Amygdala (tissue), 56 donors: ENCODE data around the gene ZNF593.
A peak's percentile ranks its signal among the peaks of the same experiment; 100 is the strongest.

Experiments
- DNase-seq, 56 donors: peaks; one replicate each; lab custom pipeline; 2025; lab: John Stamatoyannopoulos, UW

ZNF593 gene

DNA sequence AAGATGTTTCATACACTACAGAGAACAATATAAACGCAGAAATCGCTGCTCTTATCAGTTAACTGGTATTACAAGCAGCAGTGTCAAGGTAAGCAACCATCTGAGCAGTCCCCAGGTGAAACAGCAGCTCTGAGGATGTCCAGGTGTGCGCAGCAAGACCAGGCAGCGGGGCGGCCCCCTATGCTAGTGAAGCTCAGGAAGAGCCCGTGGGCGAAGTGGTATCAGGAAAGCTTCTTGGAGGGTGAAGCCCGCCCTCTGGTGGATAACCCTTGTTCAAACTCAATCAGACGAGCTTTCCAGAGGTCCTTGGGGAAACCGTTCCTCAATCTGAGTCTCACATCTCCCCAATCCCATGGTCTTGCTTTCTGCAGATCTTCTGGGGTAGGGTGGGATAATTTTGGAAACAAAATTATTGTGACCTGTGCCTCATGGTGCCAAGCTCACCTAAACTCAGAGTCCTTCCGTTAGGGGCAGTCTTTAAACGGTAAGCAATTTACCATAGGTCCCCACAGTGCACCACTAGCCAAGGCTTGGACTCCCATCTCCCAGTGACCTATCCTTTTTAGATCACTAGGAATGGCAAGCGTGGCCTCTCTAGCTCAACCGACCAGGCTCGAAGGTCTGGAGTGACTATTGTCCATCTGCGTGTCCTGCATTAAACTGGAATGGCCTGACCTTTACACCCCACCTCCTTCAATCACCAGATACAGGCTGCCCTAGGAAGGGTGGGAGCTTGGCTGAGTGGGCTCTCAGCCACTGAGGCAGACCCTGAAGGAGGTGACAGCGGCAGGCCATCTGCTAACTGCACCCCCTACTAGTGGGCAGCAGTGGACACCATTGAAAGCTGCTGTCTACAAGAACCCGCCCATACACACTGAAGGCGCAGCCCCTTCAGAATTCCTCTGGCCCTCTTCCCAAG is 24.4 kb upstream of the ZNF593 start:
- DNase-seq = peak in 43 of 56 donors; percentile 21 to 90 (median 58)

DNA sequence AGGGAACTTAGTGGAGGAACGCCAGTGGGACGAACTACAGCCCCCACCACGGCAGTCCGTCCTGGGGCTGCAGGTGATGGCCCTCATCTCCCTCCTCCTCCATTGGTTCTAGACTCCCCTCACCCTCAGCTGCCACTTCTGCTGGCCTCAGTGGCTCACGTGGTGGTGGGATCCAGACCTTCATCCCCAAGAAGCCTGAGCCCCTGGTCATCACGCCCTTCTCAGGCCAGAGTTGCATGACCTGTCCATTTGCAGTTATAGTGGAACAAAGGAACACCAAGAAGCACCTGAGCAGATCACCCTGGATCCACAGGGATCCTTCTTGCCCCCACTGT is 23.8 kb upstream of the ZNF593 start:
- DNase-seq = no peak

DNA sequence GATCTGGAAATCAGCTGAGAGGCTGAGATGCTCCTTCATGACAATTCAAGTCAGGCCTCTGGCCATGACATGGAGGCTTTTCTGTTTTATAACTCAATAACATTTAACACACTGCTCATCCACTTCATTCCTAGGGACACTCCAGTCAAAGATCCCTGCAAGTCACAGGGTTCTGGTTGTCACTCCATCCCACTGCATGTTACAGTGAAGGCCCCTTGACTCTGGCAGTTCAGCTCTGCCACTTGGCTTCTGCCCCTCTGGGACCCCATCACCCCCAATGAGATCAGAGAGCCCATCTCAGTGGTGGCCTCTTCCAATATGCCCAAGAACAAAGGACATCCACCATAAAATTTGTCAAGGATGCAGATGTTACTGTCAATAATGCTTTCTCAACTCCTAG is 20.8 kb upstream of the ZNF593 start:
- no peak for DNase-seq

DNA sequence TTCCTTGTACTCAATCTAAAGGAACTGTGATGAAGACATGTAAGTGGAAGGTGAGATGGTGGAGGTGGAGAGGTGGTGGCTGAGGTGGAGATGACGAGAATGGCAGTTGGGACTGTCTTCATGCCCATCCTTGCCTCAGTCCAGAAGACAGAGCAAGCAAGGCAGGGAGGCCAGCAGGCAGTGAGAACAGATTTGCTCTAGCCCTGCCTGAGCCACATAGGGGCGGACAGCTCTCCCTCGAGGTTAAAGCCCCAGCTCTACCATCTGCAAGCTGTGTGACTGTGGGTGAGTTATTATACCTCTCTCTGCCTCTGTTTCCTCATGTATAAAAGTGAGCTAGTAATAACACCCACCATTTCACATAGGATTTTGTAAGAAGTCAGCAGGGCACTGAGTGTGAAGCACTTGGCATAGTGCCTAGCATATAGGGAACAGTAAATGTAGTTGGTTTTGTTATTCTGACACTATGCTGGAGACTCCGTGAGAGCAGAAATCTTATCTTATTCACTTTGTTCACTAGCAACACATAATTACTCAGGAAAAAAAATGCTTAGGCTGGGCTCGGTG is 15.7 kb upstream of the ZNF593 start:
- DNase-seq = no peak

DNA sequence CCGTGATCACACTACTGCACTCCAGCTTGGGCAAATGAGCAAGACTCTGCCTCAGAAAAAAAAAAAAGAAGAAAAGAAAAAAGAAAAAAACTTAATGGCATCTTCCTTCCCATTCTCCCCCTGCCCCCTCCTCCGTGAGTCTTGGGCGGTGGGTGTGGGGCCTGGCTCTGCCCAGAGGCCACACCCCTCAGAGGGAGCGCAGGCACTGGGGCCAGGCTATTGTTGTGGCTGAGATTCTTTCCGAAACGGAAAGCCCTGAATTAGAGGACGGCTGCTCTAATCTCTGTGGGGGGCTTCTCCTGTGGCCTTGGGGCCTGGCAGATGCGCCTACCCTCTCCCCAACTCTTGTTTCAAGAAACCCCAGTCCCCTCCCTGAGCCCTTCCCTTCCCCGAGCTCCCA is 15.0 kb upstream of the ZNF593 start:
- no peak for DNase-seq

DNA sequence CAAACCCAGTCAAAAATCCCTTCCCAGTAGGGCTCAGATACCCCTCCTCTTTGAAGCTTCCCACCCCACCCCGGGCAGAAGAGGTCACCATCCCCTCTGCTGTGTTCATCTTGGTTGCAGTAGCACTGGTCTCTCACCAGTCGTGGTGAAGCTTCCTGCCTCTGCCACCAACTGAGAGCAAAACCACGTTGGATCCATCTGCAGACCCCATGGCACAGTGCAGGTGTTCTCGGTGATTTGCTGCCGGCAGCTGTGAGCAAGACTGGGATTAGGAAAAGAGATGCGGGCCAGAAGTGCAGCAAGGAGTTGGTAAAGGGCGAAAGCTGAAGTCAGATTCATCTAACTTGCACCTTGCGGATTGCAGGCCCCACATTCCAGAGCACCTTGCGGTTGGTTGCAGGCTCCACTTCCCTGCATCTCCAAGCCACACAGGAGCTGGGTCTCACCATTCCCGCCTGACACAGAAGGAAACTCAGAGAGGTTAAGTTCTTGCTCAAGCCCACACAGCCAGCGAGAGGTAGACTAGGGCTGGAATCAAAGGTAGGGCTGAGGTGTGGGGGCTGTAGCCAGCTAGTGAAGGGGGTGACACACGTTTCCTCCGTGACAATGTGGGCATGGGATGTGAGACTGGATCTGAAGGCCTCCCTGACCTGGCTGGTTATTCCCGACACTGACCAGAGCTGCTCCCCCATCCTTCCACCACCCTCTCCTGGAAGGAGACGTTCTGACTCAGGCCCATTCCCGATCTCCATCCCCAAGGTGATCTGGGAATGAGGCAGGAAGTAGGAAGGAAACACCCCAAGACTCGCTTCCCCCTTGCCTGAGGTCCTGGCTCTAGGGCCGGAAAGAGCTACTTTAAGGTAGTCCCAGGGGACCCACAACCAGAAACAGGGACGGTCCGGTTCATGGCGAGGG is 14.1 kb upstream of the ZNF593 start:
- no peak for DNase-seq

DNA sequence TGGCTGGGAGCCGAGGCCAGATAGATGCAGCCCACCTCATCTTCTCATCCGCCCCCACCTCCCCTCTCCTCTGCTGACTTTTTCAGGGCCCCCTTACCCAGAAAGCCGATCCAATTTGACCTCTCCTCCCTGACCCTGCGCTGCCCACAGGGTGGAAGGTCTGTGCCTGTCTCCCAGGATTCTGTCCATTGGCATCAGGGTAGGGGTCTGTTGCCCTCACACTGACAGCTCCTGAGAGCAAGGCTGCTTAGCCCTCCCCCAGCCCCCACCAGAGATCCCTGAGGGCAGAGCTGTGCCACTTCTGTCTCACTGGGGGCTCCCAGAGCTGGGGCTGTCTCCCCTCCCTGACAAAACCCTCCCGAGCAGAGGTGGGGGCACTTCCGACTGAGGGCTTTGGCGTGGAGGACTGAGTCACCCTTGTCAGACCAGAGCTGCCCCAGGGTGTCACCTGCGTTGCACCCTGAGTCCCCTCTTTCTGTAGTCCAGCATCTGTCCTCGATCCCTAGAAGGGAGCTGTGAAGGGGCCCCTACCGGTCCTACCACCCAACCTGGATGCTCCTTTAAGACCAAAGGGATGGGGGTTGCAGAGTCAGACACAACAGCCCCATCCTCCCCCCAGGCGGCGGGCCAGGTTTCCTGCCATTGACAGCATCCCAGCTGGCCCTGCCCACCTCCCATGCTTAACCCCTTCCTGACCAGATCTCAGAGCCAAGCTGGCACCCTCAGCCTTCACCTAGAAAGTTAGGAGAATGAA is 13.2 kb upstream of the ZNF593 start:
- peak in 12 of 56 donors; percentile 7 to 41 (median 27) for DNase-seq

DNA sequence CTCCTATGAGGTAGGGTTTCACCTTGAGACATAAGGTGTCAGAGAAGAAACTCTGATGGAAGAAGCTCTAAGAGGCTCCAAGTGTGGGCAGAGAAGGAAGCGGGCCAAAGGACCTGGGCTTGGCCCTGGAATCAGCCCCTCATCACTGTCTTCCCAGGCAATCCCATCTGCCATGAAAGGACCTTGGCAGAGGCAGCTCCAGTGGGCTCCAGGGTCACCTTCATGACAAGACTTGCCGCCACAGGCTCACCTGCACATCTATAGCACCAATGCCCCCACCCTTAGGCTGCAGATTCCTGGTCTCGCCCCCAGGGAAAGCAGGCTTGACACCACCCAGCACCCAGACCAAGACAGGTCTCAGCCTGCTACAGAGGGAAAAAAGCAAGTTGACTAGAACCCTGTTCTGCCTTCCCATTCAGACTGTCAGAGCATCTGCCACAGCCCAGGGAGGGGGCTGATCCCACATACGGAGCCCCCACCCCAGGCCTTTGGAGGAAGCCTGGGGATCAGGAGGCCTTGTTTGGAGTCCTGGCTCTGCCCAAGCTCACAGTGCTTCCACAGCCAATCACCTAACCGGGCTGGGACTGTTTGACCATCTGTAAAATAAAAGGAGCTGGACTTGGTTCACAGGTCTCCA is 11.3 kb upstream of the ZNF593 start:
- DNase-seq = no peak

DNA sequence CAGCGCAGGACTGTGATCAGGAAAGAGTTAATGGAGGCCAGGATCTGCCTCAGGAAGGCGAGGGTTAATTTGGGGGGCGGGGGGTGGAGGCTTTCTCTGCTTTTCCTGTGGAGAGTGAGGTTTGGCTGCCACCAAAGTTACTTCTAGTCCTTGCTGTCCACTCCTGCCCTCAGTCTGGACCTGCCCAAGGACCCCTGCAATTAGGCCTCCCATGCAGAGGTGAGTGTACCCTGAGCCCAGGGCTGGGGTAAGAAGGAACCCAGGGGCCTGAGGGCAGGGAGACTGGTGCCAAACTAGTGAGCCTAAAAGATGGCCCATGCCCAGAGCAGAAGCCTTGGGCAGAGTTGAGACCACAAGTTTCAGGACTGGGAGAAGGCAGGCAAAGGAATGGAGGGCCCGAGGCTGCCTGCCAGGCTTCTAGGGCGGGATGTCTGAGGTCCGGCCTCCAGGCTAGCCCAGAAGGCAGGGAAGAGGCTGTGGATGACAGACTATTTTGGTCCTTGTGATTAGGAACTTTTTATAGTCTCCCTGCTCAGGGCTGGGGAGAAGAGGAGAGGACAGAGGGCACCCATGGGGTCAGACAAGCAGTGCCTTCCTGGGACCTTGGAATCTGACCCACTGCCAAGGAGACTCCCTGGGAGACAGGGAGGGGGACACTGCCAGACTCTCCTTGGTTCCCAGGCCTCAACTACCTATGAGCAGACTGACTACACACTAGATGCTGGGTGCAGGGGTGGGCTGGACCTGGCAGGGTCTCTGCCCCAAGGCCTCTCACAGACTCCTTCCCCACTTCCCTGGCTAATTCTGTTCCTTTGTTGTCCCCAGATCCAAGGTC is 10.6 kb upstream of the ZNF593 start, which contains the start of gene FAM110D:
FAM110D (plus strand) TSS at position 172 of the 835 bp plus-strand sequence. CDS start 2,213 bp downstream, outside the sequence.
- no peak for DNase-seq

DNA sequence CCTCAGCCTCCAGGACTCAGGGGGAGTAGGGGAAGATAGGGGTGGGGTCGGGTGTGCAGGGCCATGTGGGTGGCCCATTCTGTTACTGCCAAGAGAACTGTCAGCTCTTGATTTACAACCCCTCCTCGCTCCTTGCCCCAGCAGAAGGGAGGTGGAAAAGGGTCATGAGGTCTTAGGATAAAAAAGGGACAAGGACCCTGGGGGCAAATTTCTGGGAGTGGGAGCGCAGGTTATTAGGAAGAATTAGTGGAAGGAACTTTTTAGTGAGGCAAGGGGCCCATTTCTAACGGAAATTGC is 10.0 kb upstream of the ZNF593 start:
- DNase-seq = no peak

DNA sequence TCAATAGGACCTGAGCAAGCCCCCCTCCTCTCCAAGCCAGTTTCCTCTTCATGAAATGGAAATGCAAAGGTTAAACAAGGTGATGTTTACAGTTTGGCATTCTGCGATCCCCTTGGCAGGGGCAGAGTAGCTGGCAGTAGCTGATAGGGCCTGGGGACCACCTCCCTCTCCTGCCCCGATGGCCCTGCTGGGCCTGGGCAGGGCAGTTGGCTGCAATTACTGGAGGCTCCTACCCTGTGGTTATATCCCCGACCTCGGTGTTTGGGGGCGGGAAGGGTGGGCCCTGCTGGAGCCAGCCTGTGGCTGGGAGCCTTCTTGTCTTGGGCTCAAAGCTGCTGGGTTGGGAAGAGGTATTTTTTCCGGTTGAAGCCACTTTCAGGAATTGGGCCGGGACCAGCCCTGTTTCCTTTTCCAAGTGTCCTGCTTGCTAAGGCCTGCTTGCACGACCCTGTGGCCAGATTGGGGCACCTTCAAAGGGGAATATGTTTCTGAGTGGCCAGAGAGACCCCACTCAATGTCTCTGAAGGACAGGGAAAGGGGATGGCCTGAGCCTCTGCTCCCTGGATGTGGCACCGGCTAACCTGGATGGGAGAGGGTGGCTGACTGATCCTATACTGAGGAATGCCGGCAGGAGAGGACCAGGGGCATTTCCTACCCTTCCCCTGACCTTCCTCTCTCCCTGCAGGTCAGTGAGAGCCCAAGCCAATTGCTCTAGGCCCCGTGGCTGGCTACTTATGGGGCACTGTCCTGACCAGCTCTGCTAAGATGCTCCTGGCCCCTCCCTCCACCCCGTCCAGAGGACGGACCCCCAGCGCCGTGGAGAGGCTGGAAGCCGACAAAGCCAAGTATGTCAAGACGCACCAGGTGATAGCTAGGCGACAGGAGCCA is 8.9 kb upstream of the ZNF593 start:
- DNase-seq = no peak

DNA sequence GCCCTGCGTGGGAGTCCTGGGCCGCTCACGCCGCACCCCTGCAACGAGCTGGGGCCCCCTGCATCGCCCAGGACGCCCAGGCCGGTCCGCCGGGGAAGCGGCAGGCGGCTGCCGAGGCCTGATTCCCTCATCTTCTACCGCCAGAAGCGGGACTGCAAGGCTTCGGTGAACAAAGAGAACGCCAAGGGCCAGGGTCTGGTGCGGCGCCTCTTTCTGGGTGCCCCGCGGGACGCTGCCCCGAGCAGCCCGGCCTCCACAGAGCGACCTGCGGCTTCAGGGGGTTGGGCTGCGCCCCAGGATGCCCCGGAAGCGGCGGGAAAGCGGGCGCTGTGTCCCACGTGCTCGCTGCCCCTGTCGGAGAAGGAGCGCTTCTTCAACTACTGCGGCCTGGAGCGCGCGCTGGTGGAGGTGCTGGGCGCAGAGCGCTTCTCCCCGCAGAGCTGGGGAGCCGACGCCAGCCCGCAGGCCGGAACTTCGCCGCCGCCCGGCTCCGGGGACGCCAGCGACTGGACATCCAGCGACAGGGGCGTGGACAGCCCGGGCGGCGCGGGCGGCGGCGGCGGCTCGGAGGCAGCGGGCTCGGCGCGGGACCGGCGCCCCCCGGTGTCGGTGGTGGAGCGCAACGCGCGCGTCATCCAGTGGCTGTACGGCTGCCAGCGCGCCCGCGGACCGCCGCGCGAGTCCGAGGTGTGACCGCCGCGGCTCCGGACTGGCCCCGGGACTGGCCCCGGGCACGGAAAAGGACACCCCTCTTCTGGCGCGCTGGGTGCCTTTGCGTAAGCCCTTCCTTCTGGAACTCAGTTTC is 8.1 kb upstream of the ZNF593 start:
- peak in 36 of 56 donors; percentile 7 to 76 (median 48) for DNase-seq

DNA sequence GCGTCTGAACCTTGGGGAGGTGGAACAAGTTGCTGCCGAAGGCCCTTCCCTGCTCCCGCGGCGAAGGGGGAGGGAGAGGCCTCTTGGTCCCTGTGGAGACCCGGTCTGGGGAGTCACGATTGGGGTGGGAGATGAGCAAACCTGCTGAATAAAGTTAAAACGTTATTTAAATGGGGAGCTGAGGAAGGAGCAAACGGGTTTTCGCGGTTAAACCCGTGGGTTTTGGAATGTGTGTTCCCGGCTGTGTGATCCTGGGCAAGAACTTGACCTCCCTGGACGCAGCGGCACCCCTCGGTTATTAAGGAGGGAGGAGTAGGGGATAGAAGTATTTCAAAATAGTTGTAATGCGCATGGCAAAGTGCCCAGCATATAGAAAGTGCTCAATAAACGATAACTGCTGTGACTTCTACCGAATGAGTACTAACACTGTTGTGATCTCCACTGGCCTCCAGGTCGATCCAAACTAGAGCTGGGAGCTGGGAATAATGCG is 7.4 kb upstream of the ZNF593 start:
- DNase-seq = no peak

DNA sequence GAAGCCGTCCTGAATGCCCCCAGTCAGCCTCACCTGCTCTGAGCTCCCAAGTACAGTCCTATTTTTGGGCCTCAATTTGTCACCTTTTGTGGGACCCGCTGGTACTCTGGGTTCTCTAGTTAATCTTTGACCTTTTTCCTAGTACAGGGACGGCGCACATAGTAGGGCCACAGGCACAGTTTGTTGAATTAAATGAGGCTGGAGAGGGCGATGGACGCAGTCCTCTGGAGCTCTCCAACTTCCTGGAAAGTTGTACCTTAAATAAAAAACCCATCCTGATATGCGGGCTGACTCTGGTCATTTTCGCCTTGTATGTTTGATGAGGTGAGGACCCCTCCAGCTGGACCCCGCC is 6.0 kb upstream of the ZNF593 start:
- no peak for DNase-seq

DNA sequence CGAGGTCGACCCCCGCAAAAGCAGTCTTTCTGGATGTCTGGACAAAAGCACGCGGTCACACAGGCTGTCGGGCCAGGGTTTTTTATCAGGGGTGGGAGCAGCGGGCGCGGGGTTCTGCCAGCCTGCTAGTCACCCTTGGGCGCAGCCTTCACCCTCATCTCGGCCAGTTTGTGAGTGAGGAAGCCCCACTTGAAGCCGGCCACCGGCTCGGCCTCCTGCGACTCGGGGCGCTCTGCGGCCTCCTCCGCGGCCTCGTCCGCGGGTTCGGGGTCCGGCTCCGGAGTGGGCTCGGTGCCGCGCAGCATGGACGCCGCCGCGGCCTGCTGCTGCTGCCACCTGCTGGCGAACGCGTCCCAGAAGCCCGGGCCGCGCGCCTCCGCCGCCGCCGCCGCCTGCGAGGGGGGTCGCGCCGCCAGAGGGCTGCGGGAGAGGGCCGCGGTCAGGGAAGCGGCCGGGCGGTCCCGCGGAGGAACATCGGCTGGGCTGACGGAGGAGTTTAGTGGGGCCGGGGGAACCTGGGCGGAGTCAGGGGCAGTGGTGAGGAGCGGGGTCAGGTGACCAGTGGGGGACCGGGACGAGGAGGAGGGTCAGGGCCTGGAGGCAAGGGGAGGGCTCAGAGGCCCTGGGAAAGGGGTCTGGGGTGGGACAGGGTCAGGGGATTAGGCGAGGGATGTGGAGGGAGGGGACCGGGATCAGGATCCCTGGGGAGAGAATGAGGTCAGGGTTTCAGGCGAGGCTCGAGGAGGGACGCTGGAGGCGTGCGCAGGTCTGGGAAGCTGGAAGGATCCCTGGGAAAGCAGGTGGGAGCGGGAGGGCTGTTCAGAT is 5.5 kb upstream of the ZNF593 start:
- DNase-seq = peak in 21 of 56 donors; percentile 10 to 68 (median 23)
